HG03521 (cell line): ENCODE results near the gene HS3ST3A1.

Experiments used
- ATAC-seq: cut with Tn5 transposase; IDR thresholded peaks from one replicate; pipeline ENCODE4 v1.9.1; 2021; ENCODE audit warnings: mild to moderate bottlenecking, moderate library complexity; ENCODE audit not compliant: unreplicated experiment

Gene HS3ST3A1

GRCh38 chr17:13601776-13602551, at the start of gene HS3ST3A1:
TSS of gene HS3ST3A1 (minus strand) at chr17:13601929. CDS start at chr17:13601129, 800 bp downstream.
- ATAC-seq: no peak

GRCh38 chr17:13650096-13650675, 48.5 kb upstream of the HS3ST3A1 start:
- no peak for ATAC-seq

GRCh38 chr17:13647543-13648021, 45.9 kb upstream of the HS3ST3A1 start:
- no peak for ATAC-seq

GRCh38 chr17:13646969-13647542, 45.3 kb upstream of the HS3ST3A1 start:
- no peak for ATAC-seq

- ATAC-seq: no peak
Observed at GRCh38 chr17:13646411-13646810, 44.7 kb upstream of the HS3ST3A1 start.

- ATAC-seq: no peak
Observed at GRCh38 chr17:13643180-13643579, 41.5 kb upstream of the HS3ST3A1 start.

GRCh38 chr17:13642188-13642587, 40.5 kb upstream of the HS3ST3A1 start:
- no peak for ATAC-seq

GRCh38 chr17:13640551-13640950, 38.8 kb upstream of the HS3ST3A1 start:
- ATAC-seq: no peak

GRCh38 chr17:13638855-13639458, 37.2 kb upstream of the HS3ST3A1 start:
- ATAC-seq: no peak

- ATAC-seq: no peak
Observed at GRCh38 chr17:13636951-13637350, 35.2 kb upstream of the HS3ST3A1 start.

GRCh38 chr17:13635951-13636350, 34.2 kb upstream of the HS3ST3A1 start:
- no peak for ATAC-seq

- ATAC-seq: no peak
Observed at GRCh38 chr17:13634021-13634420, 32.3 kb upstream of the HS3ST3A1 start.

GRCh38 chr17:13631529-13631928, 29.8 kb upstream of the HS3ST3A1 start:
- ATAC-seq: no peak

GRCh38 chr17:13626703-13627102, 25.0 kb upstream of the HS3ST3A1 start:
- no peak for ATAC-seq

GRCh38 chr17:13619462-13619861, 17.7 kb upstream of the HS3ST3A1 start:
- ATAC-seq: no peak

GRCh38 chr17:13616031-13616430, 14.3 kb upstream of the HS3ST3A1 start:
- no peak for ATAC-seq

- ATAC-seq: no peak
Observed at GRCh38 chr17:13609941-13610340, 8.2 kb upstream of the HS3ST3A1 start.

GRCh38 chr17:13601322-13601775, 380 bp downstream of the HS3ST3A1 start:
- ATAC-seq: no peak

GRCh38 chr17:13600475-13601321, 1.0 kb downstream of the HS3ST3A1 start:
- ATAC-seq: no peak

- no peak for ATAC-seq
Observed at GRCh38 chr17:13599864-13600263, 1.9 kb downstream of the HS3ST3A1 start.

GRCh38 chr17:13599168-13599577, 2.6 kb downstream of the HS3ST3A1 start:
- no peak for ATAC-seq
